T-helper 17 cell (primary cell): Measurements from ENCODE around the gene AK8. TPM values are rescaled to one million over a fixed set of nuclear protein-coding genes. Genes with fewer than 3 reads are reported as not detected.
"Not testable (repeated sequence)": the region's sequence is repeated elsewhere in the genome, so short reads cannot be mapped to it uniquely, and the experiment has no call there.

ENCODE experiments used
- ATAC-seq: fragments of 150-1000 bp; cut with Tn5 transposase; 2 replicates; pipeline ENCODE4 v1.10.0; 2021; ENCODE audit warnings: mild to moderate bottlenecking, moderate library complexity
- DNase-seq, 3 donors: peaks; one replicate each; pipeline versions ENCODE4 v3.0.0 to v3.0.0-alpha.2; 2020 to 2021
- H3K9me3 ChIP-seq: one replicate; pipeline ENCODE4 v1.7.0; 2013; ENCODE audit warnings: low read length, mild to moderate bottlenecking; ENCODE audit not compliant: control insufficient read depth, poor library complexity, severe bottlenecking
- H3K27ac Mint-ChIP-seq: one replicate; pipeline ENCODE4 v1.8.0; 2022; ENCODE audit warnings: mild to moderate bottlenecking, moderate library complexity, mixed read lengths
- H3K27me3 Mint-ChIP-seq: one replicate; pipeline ENCODE4 v1.8.0; 2022; ENCODE audit warnings: mixed read lengths
- H3K36me3 Mint-ChIP-seq: one replicate; pipeline ENCODE4 v1.8.0; 2022; ENCODE audit warnings: low read depth, mixed read lengths
- H3K4me1 Mint-ChIP-seq: one replicate; pipeline ENCODE4 v1.8.0; 2022; ENCODE audit warnings: mild to moderate bottlenecking, mixed read lengths
- H3K4me3 Mint-ChIP-seq: one replicate; pipeline ENCODE4 v1.8.0; 2022; ENCODE audit warnings: mild to moderate bottlenecking, moderate library complexity, mixed read lengths
- total RNA-seq, 4 donors: library from RNA in 2 of 4; stranded (reverse) in 2 of 4; gene quantifications; one replicate each; pipeline ENCODE4 v1.2.3 and lab custom pipeline; 2022 to 2026

Gene AK8
- total RNA-seq, 2 donors from 2014 or later = 0.32 TPM; not detected in 1

GRCh38 chr9:132717326-132717945 lies 160.6 kb downstream of the AK8 start:
- Mint-ChIP-seq H3K4me1 (peaks cover 7% of the 10 kb centered on the region), H3K27me3 (peaks cover 36% of the 10 kb centered on the region), H3K4me3 (no peak overlapping the region), H3K27ac (no peak overlapping the region), H3K36me3 (peaks cover 2% of the 10 kb centered on the region)
- no peaks in the 10 kb centered on the region for H3K9me3 ChIP-seq
- DNase-seq (no peak), ATAC-seq (no peak)

- DNase-seq = no peak
- no peaks in the 10 kb centered on the region for H3K9me3 ChIP-seq
- Mint-ChIP-seq H3K27ac (no peak overlapping the region), H3K4me1 (peaks cover 7% of the 10 kb centered on the region), H3K27me3 (peaks cover 36% of the 10 kb centered on the region), H3K36me3 (peaks cover 2% of the 10 kb centered on the region), H3K4me3 (no peak overlapping the region)
- no peak for ATAC-seq
These were observed 162.1 kb downstream of the AK8 start for GRCh38 chr9:132716007-132716406.

GRCh38 chr9:132712753-132713152 lies 165.3 kb downstream of the AK8 start:
- Mint-ChIP-seq H3K4me1 (no peaks in the 10 kb centered on the region), H3K27ac (no peak overlapping the region), H3K27me3 (peaks cover 35% of the 10 kb centered on the region), H3K36me3 (no peaks in the 10 kb centered on the region), H3K4me3 (no peak overlapping the region)
- DNase-seq = no peak
- ATAC-seq = no peak
- no peaks in the 10 kb centered on the region for H3K9me3 ChIP-seq

GRCh38 chr9:132711846-132712245 lies 166.2 kb downstream of the AK8 start:
- H3K36me3 Mint-ChIP-seq = no peaks in the 10 kb centered on the region
- no peak overlapping the region for H3K27ac Mint-ChIP-seq
- DNase-seq (no peak), ATAC-seq (no peak)
- no peaks in the 10 kb centered on the region for H3K4me1 Mint-ChIP-seq
- no peak overlapping the region for H3K4me3 Mint-ChIP-seq
- H3K9me3 ChIP-seq = no peaks in the 10 kb centered on the region
- peaks cover 31% of the 10 kb centered on the region for H3K27me3 Mint-ChIP-seq

- H3K36me3 Mint-ChIP-seq, H3K4me3 Mint-ChIP-seq, H3K9me3 ChIP-seq, H3K27ac Mint-ChIP-seq, H3K4me1 Mint-ChIP-seq, ATAC-seq, DNase-seq: not testable (repeated sequence)
- peaks cover 36% of the 10 kb centered on the region for H3K27me3 Mint-ChIP-seq
These were observed 166.9 kb downstream of the AK8 start for GRCh38 chr9:132711152-132711551.

GRCh38 chr9:132710333-132710732 lies 167.8 kb downstream of the AK8 start:
- H3K27me3 Mint-ChIP-seq = peaks cover 39% of the 10 kb centered on the region

GRCh38 chr9:132708769-132709430 lies 169.2 kb downstream of the AK8 start:
- peaks cover 44% of the 10 kb centered on the region for H3K27me3 Mint-ChIP-seq
- no peak overlapping the region for H3K27ac Mint-ChIP-seq
- ATAC-seq (no peak), DNase-seq (no peak)
- no peaks in the 10 kb centered on the region for H3K4me1 Mint-ChIP-seq
- no peak overlapping the region for H3K4me3 Mint-ChIP-seq
- H3K9me3 ChIP-seq = no peaks in the 10 kb centered on the region
- H3K36me3 Mint-ChIP-seq = no peaks in the 10 kb centered on the region

More at GRCh38 chr9:132710333-132710732, 167.8 kb downstream of the AK8 start:
- H3K4me3 Mint-ChIP-seq = no peak overlapping the region
- no peak overlapping the region for H3K27ac Mint-ChIP-seq
- no peaks in the 10 kb centered on the region for H3K9me3 ChIP-seq
- no peaks in the 10 kb centered on the region for H3K36me3 Mint-ChIP-seq
- DNase-seq (no peak), ATAC-seq (no peak)
- H3K4me1 Mint-ChIP-seq = no peaks in the 10 kb centered on the region

GRCh38 chr9:132708239-132708638 lies 169.8 kb downstream of the AK8 start:
- no peaks in the 10 kb centered on the region for H3K9me3 ChIP-seq
- Mint-ChIP-seq H3K4me1 (no peaks in the 10 kb centered on the region), H3K4me3 (no peak overlapping the region), H3K27me3 (peaks cover 43% of the 10 kb centered on the region), H3K36me3 (no peaks in the 10 kb centered on the region), H3K27ac (no peak overlapping the region)
- no peak for ATAC-seq
- DNase-seq = no peak

GRCh38 chr9:132703336-132703735 lies 174.7 kb downstream of the AK8 start:
- Mint-ChIP-seq H3K27me3 (peaks cover 24% of the 10 kb centered on the region), H3K27ac (no peak overlapping the region), H3K4me3 (no peak overlapping the region), H3K36me3 (no peaks in the 10 kb centered on the region), H3K4me1 (no peaks in the 10 kb centered on the region)
- ATAC-seq = no peak
- no peaks in the 10 kb centered on the region for H3K9me3 ChIP-seq
- DNase-seq = no peak

- ATAC-seq = no peak
- no peak overlapping the region for H3K27ac Mint-ChIP-seq
These were observed 175.8 kb downstream of the AK8 start for GRCh38 chr9:132702254-132702653.

GRCh38 chr9:132699956-132700355 lies 178.1 kb downstream of the AK8 start:
- no peak for ATAC-seq
- H3K27ac Mint-ChIP-seq = no peak overlapping the region
- peaks cover 3% of the 10 kb centered on the region for H3K9me3 ChIP-seq
- peaks cover 10% of the 10 kb centered on the region for H3K27me3 Mint-ChIP-seq
- H3K36me3 Mint-ChIP-seq = no peaks in the 10 kb centered on the region
- H3K4me1 Mint-ChIP-seq = no peaks in the 10 kb centered on the region
- no peak for DNase-seq
- no peak overlapping the region for H3K4me3 Mint-ChIP-seq

More at GRCh38 chr9:132702254-132702653, 175.8 kb downstream of the AK8 start:
- no peaks in the 10 kb centered on the region for H3K4me1 Mint-ChIP-seq
- DNase-seq = no peak
- no peak overlapping the region for H3K4me3 Mint-ChIP-seq
- peaks cover 3% of the 10 kb centered on the region for H3K9me3 ChIP-seq
- H3K27me3 Mint-ChIP-seq = peaks cover 24% of the 10 kb centered on the region
- H3K36me3 Mint-ChIP-seq = no peaks in the 10 kb centered on the region

- Mint-ChIP-seq H3K4me1 (no peaks in the 10 kb centered on the region), H3K36me3 (no peaks in the 10 kb centered on the region), H3K4me3 (no peak overlapping the region), H3K27me3 (peaks cover 6% of the 10 kb centered on the region), H3K27ac (no peak overlapping the region)
- no peak for DNase-seq
- ATAC-seq = no peak
- H3K9me3 ChIP-seq = peaks cover 3% of the 10 kb centered on the region
These were observed 179.1 kb downstream of the AK8 start for GRCh38 chr9:132698989-132699388.

- Mint-ChIP-seq H3K27me3 (no peaks in the 10 kb centered on the region), H3K36me3 (no peaks in the 10 kb centered on the region), H3K27ac (no peak overlapping the region), H3K4me3 (no peak overlapping the region), H3K4me1 (no peaks in the 10 kb centered on the region)
- DNase-seq (no peak), ATAC-seq (no peak)
- H3K9me3 ChIP-seq = peaks cover 3% of the 10 kb centered on the region
These were observed 180.9 kb downstream of the AK8 start for GRCh38 chr9:132697230-132697629.

- Mint-ChIP-seq H3K36me3 (no peaks in the 10 kb centered on the region), H3K27me3 (no peaks in the 10 kb centered on the region), H3K27ac (no peak overlapping the region), H3K4me1 (no peaks in the 10 kb centered on the region), H3K4me3 (no peak overlapping the region)
- H3K9me3 ChIP-seq = peaks cover 3% of the 10 kb centered on the region
- DNase-seq = no peak
- peak; percentile 82 for ATAC-seq
These were observed 183.9 kb downstream of the AK8 start for GRCh38 chr9:132694144-132694543.
